ENCODE results near the gene MYG1.

DNA sequence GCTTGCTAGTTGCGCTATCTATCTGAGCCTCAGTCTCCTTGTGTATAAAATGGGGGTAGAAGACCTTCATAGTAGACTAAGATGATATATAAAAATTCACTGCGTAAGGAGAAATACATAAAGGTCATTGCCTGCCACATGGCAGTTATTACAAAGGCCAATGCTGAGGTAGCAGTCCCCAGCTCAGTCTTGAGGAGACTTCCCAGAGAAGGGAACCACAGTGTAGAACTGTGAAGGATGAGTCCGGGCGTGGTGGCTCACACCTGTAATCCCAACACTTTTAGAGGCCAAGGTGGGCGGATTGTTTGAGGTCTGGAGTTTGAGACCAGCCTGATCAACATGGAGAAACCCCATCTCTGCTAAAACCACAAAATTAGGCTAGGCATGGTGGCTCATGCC lies 53.8 kb downstream of the MYG1 start:
- TF ChIP-seq EZH2 (IDR thresholded peaks at IDR 0.05): no peak
- TF ChIP-seq POLR2AphosphoS5 (IDR thresholded peaks at IDR 0.05; ENCODE audit: borderline replicate concordance, low read depth, low read length): no peak
- TF ChIP-seq FOXP2 (optimal IDR thresholded peaks at IDR 0.05; ENCODE audit: control extremely low read depth, extremely low read length, insufficient read depth): no peak

All from SK-N-MC (cell line).